Common myeloid progenitor, CD34-positive (primary cell): ENCODE measurements around the gene PI4KA.

Experiments
- CTCF ChIA-PET: fragments of 350-600 bp; sonication (Branson Sonifier 250); formaldehyde crosslinking; loops from one replicate; lab custom pipeline; 2021; ENCODE audit warnings: antibody characterized with exemption; lab: Charles Lee
- POLR2A ChIA-PET: fragments of 350-600 bp; sonication (Branson Sonifier 250); formaldehyde crosslinking; loops from one replicate; lab custom pipeline; 2021; ENCODE audit warnings: antibody characterized with exemption; lab: Charles Lee
- DNase-seq, 3 donors: peaks; one replicate each; pipeline versions ENCODE4 v3.0.0 to v3.0.0-alpha.2; 2013
- H3K27ac ChIP-seq, 2 experiments: 1 replicate in 1 of 2; 2 replicates in 1 of 2; pipeline ENCODE4 v1.7.0; 2013; ENCODE audit warnings: inconsistent platforms in 2 of 2, low read length in 2 of 2, mild to moderate bottlenecking in 2 of 2, low read depth in 1 of 2, moderate library complexity in 1 of 2; ENCODE audit not compliant: severe bottlenecking in 2 of 2, insufficient read depth in 1 of 2, poor library complexity in 1 of 2
- H3K27me3 ChIP-seq, 5 experiments: replicated peaks in 2 of 5; 1 replicate in 3 of 5; 2 replicates in 2 of 5; pipeline versions ENCODE4 v1.6.1 to v1.7.0; 2013; ENCODE audit warnings: low read length in 4 of 5, mild to moderate bottlenecking in 2 of 5, moderate library complexity in 2 of 5, inconsistent platforms in 1 of 5; ENCODE audit not compliant: insufficient read depth in 5 of 5, control insufficient read depth in 4 of 5
- H3K36me3 ChIP-seq, 4 experiments: 1 replicate in 2 of 4; 2 replicates in 2 of 4; pipeline versions ENCODE4 v1.6.1 to v1.7.0; 2013; ENCODE audit warnings: low read length in 3 of 4, control low read depth in 1 of 4, mild to moderate bottlenecking in 1 of 4; ENCODE audit not compliant: control insufficient read depth in 4 of 4, insufficient read depth in 4 of 4
- H3K4me1 ChIP-seq, 4 experiments: 1 replicate in 3 of 4; 2 replicates in 1 of 4; pipeline versions ENCODE4 v1.6.1 to v1.7.1; 2013; ENCODE audit warnings: low read length in 3 of 4, mild to moderate bottlenecking in 3 of 4, control low read depth in 1 of 4, inconsistent platforms in 1 of 4, moderate library complexity in 1 of 4; ENCODE audit not compliant: control insufficient read depth in 4 of 4, insufficient read depth in 4 of 4; ENCODE audit errors: control extremely low read depth in 1 of 4
- H3K4me3 ChIP-seq, 7 experiments: 1 replicate in 4 of 7; 2 replicates in 3 of 7; pipeline versions ENCODE4 v1.5.1 to v1.7.0; 2013; ENCODE audit warnings: mild to moderate bottlenecking in 7 of 7, low read length in 6 of 7, moderate library complexity in 6 of 7, inconsistent platforms in 2 of 7, low read depth in 2 of 7, control low read depth in 1 of 7; ENCODE audit not compliant: insufficient read depth in 4 of 7, control insufficient read depth in 1 of 7; ENCODE audit errors: extremely low read depth in 1 of 7
- H3K9me3 ChIP-seq, 5 experiments: 1 replicate in 4 of 5; 2 replicates in 1 of 5; pipeline versions ENCODE4 v1.6.1 to v1.7.1; 2013; ENCODE audit warnings: low read length in 4 of 5, mild to moderate bottlenecking in 2 of 5, inconsistent platforms in 1 of 5, low read depth in 1 of 5, moderate library complexity in 1 of 5; ENCODE audit not compliant: control insufficient read depth in 4 of 5, insufficient read depth in 2 of 5; ENCODE audit errors: control extremely low read depth in 1 of 5
- WGBS: methylation state at CpG from one replicate; pipeline ENCODE4 v1.1.5; 2013; ENCODE audit not compliant: insufficient coverage; 5-methylcytosine and 5-hydroxymethylcytosine counted together

Gene PI4KA

DNA sequence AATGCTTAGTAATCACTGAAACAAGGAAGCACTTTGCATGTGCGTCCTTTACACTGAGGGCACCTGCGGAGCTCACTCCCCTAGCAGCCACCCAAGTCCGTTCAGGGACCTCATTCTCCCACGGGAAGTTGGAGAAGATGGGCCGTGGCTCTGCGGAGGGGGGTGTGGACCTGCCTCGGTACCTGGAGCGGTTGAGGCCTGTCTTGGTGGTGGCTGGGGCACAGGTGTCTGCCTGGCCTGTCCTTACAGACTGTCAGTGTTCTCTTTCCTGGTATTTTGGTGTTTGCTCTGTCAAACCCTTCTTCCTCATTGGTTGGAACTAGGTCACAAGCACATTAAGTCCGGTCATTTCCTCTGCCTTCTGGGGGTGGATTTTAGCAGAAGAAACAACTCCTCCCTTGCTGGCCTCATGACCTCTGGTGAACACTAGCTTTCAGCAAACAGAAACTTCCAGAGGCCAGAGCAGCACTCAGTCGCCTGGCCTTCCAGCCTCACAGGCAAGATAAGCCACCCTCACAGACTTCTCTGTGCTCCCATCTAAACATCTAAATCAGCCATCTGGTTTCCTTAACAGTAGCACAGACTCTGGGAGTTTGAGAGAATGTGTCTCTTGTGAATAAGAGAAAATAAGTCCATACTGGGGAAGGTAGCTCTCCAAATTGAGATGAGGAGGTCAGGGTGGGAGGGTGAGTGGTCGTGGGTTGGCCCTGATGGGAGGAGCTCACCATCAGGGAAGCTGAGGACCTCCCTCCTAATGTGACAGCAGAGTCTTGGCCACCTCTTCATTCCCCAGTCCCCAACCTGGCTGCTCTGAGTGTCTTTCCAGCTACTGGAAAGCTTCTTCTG is 8.8 kb upstream of the PI4KA start:
- Histone ChIP-seq H3K9me3 (no peaks in the 10 kb centered on the region), H3K4me3 (peak overlapping the region in 1 of 7 experiments; percentile 50), H3K27me3 (no peaks in the 10 kb centered on the region), H3K27ac (peak overlapping the region in 1 of 2 experiments; percentile 85), H3K36me3 (peaks cover 3 to 34% (median 13%) of the 10 kb centered on the region in 4 experiments), H3K4me1 (peaks cover 0 to 38% (median 21%) of the 10 kb centered on the region in 4 experiments)
- POLR2A ChIA-PET, result interaction anchor here (1.0 kb wide), 1 partner anchor 11 kb away, joined by 4 read pairs; no protein-coding TSS in a partner anchor
- CTCF ChIA-PET, result interaction anchor here (0.6 to 3.0 kb wide), 10 partner anchors 8 to 63 kb away, joined by 3 to 17 read pairs (median 3); partner anchors contain the start of gene SNAP29
- 61% methylated on average over 8 of the region's 11 CpGs for WGBS
- peak; percentile 25 to 73 (median 49) for DNase-seq

DNA sequence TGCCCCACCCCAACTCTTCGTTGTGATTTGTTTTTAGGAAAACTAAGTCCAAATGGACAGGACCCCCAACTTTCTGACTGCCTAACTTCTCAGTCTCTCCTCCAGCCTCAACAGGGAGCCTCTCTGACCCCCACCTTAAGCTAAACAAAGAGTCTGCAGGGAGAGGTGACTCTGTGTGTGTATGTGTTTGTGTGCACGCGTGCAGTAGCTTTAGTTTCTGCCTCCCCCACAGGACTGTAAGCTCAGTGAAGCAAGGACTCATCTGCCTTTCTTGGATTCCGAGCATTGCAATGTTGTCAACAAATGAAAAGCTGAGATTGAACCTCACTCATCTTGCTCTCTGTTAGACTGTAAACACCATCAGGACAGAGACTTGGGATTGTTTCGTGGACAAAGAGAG is 8.1 kb upstream of the PI4KA start:
- peaks cover 5 to 34% (median 13%) of the 10 kb centered on the region in 4 experiments for H3K36me3 ChIP-seq
- peak overlapping the region in 1 of 7 experiments; percentile 50 for H3K4me3 ChIP-seq
- peaks cover 0 to 38% (median 21%) of the 10 kb centered on the region in 4 experiments for H3K4me1 ChIP-seq
- H3K27ac ChIP-seq, result peak overlapping the region in 1 of 2 experiments; percentile 85
- DNase-seq, result no peak
- CTCF ChIA-PET, result interaction anchor here (1.1 to 3.0 kb wide), 4 partner anchors 10 to 63 kb away, joined by 3 to 17 read pairs (median 4); no protein-coding TSS in a partner anchor
- no peaks in the 10 kb centered on the region for H3K27me3 ChIP-seq
- 90% methylated on average over 2 of the region's 5 CpGs for WGBS
- POLR2A ChIA-PET, result no interaction called here
- no peaks in the 10 kb centered on the region for H3K9me3 ChIP-seq

DNA sequence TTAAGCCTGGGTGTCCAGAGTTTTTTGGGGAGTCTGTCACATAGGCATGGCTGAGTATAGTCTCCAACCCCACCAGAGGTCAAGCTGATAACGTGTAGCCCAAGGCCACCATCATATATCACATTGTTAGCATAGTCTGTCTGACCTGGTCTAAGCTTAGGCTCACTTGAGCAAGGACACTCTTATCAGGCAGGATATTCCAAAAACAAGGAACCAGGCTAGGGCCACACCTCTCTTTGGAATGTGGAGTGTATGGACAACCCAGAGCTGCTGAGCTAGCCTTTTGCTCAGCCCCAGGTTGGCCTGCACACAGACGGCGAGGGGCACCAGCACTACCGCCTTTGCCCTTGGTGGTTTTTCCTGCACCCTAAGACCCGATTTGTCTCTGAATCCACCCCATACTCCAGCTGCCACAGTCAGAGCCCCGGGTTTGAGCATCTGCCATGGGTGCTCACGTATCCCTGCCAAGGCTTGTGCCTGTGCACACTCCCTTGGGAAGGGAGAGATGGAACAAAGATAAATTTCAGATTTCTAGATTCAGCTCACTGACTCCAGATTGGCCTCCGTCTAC is 7.3 kb upstream of the PI4KA start:
- Histone ChIP-seq H3K27ac (peak overlapping the region in 1 of 2 experiments; percentile 85), H3K9me3 (no peaks in the 10 kb centered on the region), H3K4me1 (peaks cover 0 to 38% (median 21%) of the 10 kb centered on the region in 4 experiments), H3K27me3 (no peaks in the 10 kb centered on the region), H3K36me3 (peaks cover 5 to 34% (median 10%) of the 10 kb centered on the region in 4 experiments), H3K4me3 (no peak overlapping the region)
- ChIA-PET CTCF (interaction anchor here (1.1 to 3.0 kb wide), 5 partner anchors 9 to 62 kb away, joined by 3 to 17 read pairs (median 4); no protein-coding TSS in a partner anchor), POLR2A (interaction anchor here (0.6 kb wide), 1 partner anchor 56 kb away, joined by 3 read pairs; no protein-coding TSS in a partner anchor)
- no peak for DNase-seq
- 94% methylated on average over 7 of the region's 8 CpGs for WGBS

DNA sequence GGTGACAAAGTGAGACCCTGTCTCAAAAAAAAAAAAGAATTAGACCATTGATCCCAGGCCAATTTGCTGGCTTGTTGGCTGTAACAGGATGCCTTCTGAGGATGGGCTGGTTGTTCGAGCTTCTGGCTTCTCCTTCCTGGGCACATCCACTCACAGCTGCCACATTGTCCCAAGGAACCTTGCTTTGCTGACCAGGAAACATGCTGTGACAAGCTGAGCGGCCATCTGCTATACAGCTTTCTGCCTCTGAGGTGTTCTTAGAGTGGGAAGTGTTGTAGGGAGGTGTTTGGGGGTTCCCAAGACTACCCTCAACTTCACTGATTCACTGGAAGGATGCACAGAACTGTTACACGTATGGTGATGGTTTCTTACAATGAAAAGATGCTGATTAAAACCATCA is 6.7 kb upstream of the PI4KA start:
- 100% methylated on average over 1 of the region's 3 CpGs for WGBS
- POLR2A ChIA-PET, result interaction anchor here (0.6 kb wide), 1 partner anchor 56 kb away, joined by 3 read pairs; no protein-coding TSS in a partner anchor
- peaks cover 3 to 30% (median 6%) of the 10 kb centered on the region in 4 experiments for H3K36me3 ChIP-seq

DNA sequence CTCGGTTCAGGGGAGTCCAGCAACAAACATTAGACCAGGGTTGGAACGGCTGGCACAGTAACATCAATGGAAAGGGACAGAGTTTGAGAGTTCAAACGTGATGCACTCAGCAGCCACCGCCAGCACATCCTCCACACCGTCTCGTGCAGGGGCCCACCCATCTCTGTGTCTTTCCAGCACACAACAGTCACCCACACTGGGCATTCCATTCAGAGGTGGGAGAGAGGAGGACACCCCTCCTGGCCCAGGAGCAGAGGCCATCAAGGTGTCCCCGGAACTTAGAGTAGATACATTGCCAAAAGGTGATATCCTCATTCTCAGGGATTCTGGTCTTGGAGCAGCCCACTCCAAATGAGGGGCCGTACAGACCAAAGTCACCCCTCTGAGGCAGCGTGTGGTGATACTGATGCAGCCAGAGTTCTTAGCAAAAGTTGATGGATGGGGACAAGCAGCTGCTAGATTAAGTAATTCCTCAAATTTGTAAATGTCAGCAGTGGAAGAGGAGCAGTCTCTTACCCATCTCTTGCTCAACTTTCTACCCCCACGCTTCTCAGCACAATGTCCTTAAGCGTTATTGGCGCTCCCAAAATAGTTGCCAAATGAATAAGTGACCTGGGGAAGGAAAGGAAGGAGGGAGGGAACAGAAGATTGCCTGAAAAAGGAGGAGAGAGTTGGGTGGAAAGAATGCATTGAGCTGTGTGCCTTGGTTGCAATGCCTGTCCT is 5.7 kb upstream of the PI4KA start:
- ChIA-PET POLR2A (no interaction called here), CTCF (interaction anchor here (1.5 to 2.9 kb wide), 3 partner anchors 11 to 61 kb away, joined by 3 to 10 read pairs (median 7); no protein-coding TSS in a partner anchor)
- H3K4me3 ChIP-seq, result no peak overlapping the region
- no peak overlapping the region for H3K27ac ChIP-seq
- H3K4me1 ChIP-seq, result peaks cover 3 to 52% (median 30%) of the 10 kb centered on the region in 4 experiments
- peaks cover 0 to 22% (median 4%) of the 10 kb centered on the region in 4 experiments for H3K36me3 ChIP-seq
- no peaks in the 10 kb centered on the region for H3K9me3 ChIP-seq
- no peaks in the 10 kb centered on the region for H3K27me3 ChIP-seq
- DNase-seq, result no peak
- 94% methylated on average over 12 of the region's 12 CpGs for WGBS

More for the DNA sequence above, 6.7 kb upstream of the PI4KA start:
- no peak for DNase-seq
- no peak overlapping the region for H3K4me3 ChIP-seq
- no peaks in the 10 kb centered on the region for H3K9me3 ChIP-seq
- peak overlapping the region in 1 of 2 experiments; percentile 85 for H3K27ac ChIP-seq
- H3K27me3 ChIP-seq, result no peaks in the 10 kb centered on the region
- CTCF ChIA-PET, result interaction anchor here (1.9 to 3.0 kb wide), 2 partner anchors 20 to 62 kb away, joined by 7 to 17 read pairs; no protein-coding TSS in a partner anchor
- H3K4me1 ChIP-seq, result peaks cover 0 to 43% (median 21%) of the 10 kb centered on the region in 4 experiments

DNA sequence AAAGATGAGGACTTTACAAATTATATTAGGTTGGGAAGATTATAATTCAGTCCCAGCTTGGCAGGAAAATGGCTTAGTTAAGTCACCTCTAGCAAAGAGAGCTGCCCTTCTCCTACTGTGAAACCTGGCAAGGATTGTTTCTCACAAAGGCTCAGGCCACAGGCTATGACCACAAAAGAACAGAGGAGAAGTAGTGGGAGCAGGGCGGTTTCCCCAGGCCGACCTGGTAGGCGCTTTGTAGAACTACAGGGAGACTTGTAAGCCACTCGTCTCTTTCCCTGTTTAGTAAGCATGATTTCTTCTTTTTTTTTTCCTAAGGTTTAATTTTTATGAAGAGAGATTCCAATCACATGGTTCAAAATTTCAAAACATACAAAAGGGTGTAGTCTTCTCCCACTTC is 4.8 kb upstream of the PI4KA start:
- Histone ChIP-seq H3K9me3 (no peaks in the 10 kb centered on the region), H3K27me3 (no peaks in the 10 kb centered on the region), H3K4me3 (peak overlapping the region in 1 of 7 experiments; percentile 20), H3K27ac (peak overlapping the region in 1 of 2 experiments; percentile 1), H3K36me3 (peaks cover 0 to 20% (median 4%) of the 10 kb centered on the region in 4 experiments), H3K4me1 (peaks cover 3 to 56% (median 33%) of the 10 kb centered on the region in 4 experiments)
- ChIA-PET CTCF (interaction anchor here (1.4 to 2.9 kb wide), 3 partner anchors 12 to 42 kb away, joined by 3 to 10 read pairs (median 3); no protein-coding TSS in a partner anchor), POLR2A (no interaction called here)
- peak in 2 of 3 donors; percentile 29 for DNase-seq
- no CpG with 5 or more reads among the region's 4 CpGs for WGBS
